GM20000 (cell line): Measurements from ENCODE around the gene GDPD5.

Experiments used
- DNase-seq: peaks from one replicate; pipeline ENCODE4 v3.0.0; 2012; ENCODE audit warnings: low spot score
- CTCF ChIP-seq: IDR thresholded peaks from 2 replicates; pipeline ENCODE4 v1.5.1; 2012; ENCODE audit warnings: mild to moderate bottlenecking, control low read depth; ENCODE audit errors: extremely low read depth, missing control alignments

The GDPD5 gene

GRCh38 chr11:75532200-75533048 lies 6.7 kb upstream of the GDPD5 start:
- DNase-seq, result peak; percentile 75
- TF ChIP-seq CTCF, result peak; percentile 85

DNA sequence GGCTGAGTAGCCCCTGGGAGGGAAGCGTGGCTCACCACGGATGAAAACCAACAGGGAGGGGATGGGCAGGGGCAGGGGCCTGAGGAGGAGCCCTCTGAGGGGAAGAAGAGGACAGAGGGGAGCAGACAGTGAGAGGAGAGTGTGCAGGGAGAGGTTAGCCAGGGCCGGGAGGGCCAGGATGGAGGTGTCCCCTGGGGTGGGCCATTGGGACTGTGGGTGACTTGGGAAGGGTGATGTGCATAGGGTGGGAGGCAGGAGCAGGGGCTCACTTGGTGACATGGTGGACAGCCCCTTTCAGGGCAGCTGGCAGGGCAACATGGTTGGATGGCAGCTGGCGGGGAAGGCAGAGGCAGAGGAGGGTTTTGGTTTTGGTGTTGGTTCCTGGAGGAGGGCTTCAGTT lies 5.6 kb upstream of the GDPD5 start:
- no peak for DNase-seq

DNA sequence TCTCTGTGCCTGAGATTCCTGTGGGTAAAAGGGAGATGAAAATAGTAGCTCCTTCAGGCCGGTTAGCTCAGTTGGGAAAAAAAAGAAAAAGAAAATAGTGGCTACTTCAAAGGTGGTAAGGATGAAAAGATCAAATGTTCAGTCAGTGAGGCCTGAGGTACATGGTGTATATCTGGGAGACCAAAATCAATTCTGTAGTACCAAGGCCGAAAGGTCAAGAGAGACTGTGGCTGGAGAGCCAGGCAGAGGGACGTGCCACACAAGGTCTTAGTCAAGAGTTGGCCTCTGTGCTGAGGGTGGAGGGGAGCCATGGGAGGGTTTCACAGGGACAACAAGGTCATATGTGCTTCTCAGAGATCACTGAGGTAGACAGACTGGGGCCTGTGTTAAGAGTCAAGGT lies 4.8 kb upstream of the GDPD5 start:
- DNase-seq, result no peak
- TF ChIP-seq CTCF, result no peak

More for the DNA sequence above, 5.6 kb upstream of the GDPD5 start:
- no peak for TF ChIP-seq CTCF

DNA sequence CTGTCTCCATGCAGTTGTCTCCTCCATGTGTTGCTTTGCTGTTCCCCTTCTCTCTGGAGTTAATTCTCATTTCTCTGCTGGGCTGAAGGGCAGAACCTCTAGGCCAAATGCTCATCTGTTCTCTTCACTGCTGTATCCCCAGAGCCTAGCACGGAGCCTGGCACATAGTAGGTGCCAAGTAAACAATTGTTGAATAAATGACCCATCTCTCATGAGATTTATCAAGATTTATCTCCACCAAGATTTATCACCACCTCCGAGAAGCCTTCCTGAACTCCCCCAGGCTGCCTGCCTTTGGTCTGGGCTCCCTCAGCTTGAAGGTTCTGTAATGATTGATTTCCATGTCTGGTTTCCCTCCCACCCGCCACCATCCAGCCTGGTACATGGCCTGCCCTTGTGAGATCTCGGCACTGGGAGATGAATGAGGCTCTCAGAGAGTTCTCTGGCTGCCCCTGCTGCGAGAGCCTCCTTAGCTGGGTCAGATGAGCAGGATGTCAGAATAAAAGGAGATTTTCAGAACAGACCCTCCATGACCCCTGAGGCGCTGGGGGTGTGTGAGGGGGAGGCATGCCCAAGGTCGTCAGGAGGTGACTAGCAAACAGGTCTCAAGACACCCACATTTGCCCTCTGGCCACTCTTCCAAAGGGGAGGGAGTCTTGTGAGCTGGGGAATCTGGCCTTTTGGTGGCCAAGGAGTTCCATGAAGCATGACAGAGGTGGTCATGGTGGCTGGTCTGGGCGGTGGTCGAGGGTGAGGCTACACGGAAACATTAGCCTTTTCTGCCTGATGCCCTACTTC lies 2.4 kb upstream of the GDPD5 start:
- TF ChIP-seq CTCF, result no peak
- no peak for DNase-seq

GRCh38 chr11:75527130-75527529 lies 1.4 kb upstream of the GDPD5 start:
- DNase-seq, result no peak
- TF ChIP-seq CTCF, result no peak

DNA sequence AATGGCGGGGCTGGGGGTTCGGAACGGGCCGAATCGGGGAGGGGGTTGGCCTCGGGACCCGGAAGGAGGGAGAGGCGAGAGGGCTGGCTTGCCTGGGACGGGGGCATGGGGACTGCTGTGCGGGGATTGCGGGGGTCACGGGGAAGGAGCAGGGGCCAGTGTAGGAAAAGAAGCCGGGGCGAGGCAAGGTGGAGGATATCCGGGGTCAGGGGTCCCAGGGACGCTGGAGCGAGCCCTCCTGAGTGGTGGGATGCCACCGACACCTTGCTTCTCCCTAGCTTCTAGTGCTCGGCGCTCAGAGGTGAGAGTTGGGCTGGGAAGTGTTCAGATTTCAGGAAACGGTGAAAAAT lies 426 bp upstream of the GDPD5 start:
- TF ChIP-seq CTCF, result no peak
- no peak for DNase-seq
